ENCODE results near the gene SARM1. TPM values are rescaled to one million over a fixed set of nuclear protein-coding genes. Genes with fewer than 3 reads are reported as not detected.
A peak's percentile ranks its signal among the peaks of the same experiment; 100 is the strongest.

SARM1 gene
- total RNA-seq, 1 donor from 2014 or later: 12.0 TPM

GRCh38 chr17:28333083-28333746 is 38.3 kb upstream of the SARM1 start:
- no peak for TF ChIP-seq CTCF (IDR thresholded peaks at IDR 0.05; ENCODE audit: insufficient read depth, low read length, poor library complexity, severe bottlenecking)
- DNase-seq (ENCODE audit: low read depth): no peak
- Histone ChIP-seq H3K4me3 (ENCODE audit: low read depth, low read length) (no peak overlapping the region), H3K27me3 (ENCODE audit: control insufficient read depth, insufficient read depth, low read length) (no peaks in the 10 kb centered on the region), H3K36me3 (ENCODE audit: control insufficient read depth, insufficient read depth, low read length) (peaks cover 5% of the 10 kb centered on the region)

GRCh38 chr17:28334171-28334570 is 37.3 kb upstream of the SARM1 start:
- H3K4me3 ChIP-seq (ENCODE audit: low read depth, low read length): peak overlapping the region; percentile 100
- no peaks in the 10 kb centered on the region for H3K27me3 ChIP-seq (ENCODE audit: control insufficient read depth, insufficient read depth, low read length)
- no peak for DNase-seq (ENCODE audit: low read depth)
- no peak for TF ChIP-seq CTCF (IDR thresholded peaks at IDR 0.05; ENCODE audit: insufficient read depth, low read length, poor library complexity, severe bottlenecking)
- peaks cover 5% of the 10 kb centered on the region for H3K36me3 ChIP-seq (ENCODE audit: control insufficient read depth, insufficient read depth, low read length)

- H3K4me3 ChIP-seq (ENCODE audit: low read depth, low read length): peak overlapping the region; percentile 100
- H3K36me3 ChIP-seq (ENCODE audit: control insufficient read depth, insufficient read depth, low read length): peaks cover 4% of the 10 kb centered on the region
- no peak for DNase-seq (ENCODE audit: low read depth)
Measured at GRCh38 chr17:28334666-28335200, 36.8 kb upstream of the SARM1 start.

GRCh38 chr17:28335201-28335958 is 36.1 kb upstream of the SARM1 start, which contains the start of the genes IFT20 and TNFAIP1:
IFT20 (minus strand) TSS chr17:28335472; CDS start chr17:28331985, 3,487 bp downstream.
TNFAIP1 (plus strand) TSS chr17:28335761; CDS start chr17:28339522, 3,761 bp downstream.
- H3K4me3 ChIP-seq (ENCODE audit: low read depth, low read length): peak within 1 kb of the TSS; percentile 100
- no peak for TF ChIP-seq CTCF (IDR thresholded peaks at IDR 0.05; ENCODE audit: insufficient read depth, low read length, poor library complexity, severe bottlenecking)
- no peaks in the 10 kb centered on the region for H3K27me3 ChIP-seq (ENCODE audit: control insufficient read depth, insufficient read depth, low read length)
- DNase-seq (ENCODE audit: low read depth): peak; percentile 100
- peaks cover 4% of the 10 kb centered on the region for H3K36me3 ChIP-seq (ENCODE audit: control insufficient read depth, insufficient read depth, low read length)

More at GRCh38 chr17:28334666-28335200, 36.8 kb upstream of the SARM1 start:
- no peaks in the 10 kb centered on the region for H3K27me3 ChIP-seq (ENCODE audit: control insufficient read depth, insufficient read depth, low read length)
- TF ChIP-seq CTCF (IDR thresholded peaks at IDR 0.05; ENCODE audit: insufficient read depth, low read length, poor library complexity, severe bottlenecking): no peak

GRCh38 chr17:28335959-28336871 is 35.3 kb upstream of the SARM1 start:
- peak; percentile 86 for DNase-seq (ENCODE audit: low read depth)
- H3K36me3 ChIP-seq (ENCODE audit: control insufficient read depth, insufficient read depth, low read length): peaks cover 2% of the 10 kb centered on the region
- H3K4me3 ChIP-seq (ENCODE audit: low read depth, low read length): peak overlapping the region; percentile 100
- H3K27me3 ChIP-seq (ENCODE audit: control insufficient read depth, insufficient read depth, low read length): no peaks in the 10 kb centered on the region
- TF ChIP-seq CTCF (IDR thresholded peaks at IDR 0.05; ENCODE audit: insufficient read depth, low read length, poor library complexity, severe bottlenecking): no peak
